ENCODE data around the gene LRG1. TPM values are rescaled to one million over a fixed set of nuclear protein-coding genes. Genes with fewer than 3 reads are reported as not detected.
"Not testable (repeated sequence)": the region's sequence is repeated elsewhere in the genome, so short reads cannot be mapped to it uniquely, and the experiment has no call there.

LRG1 gene
- total and polyA plus RNA-seq, 8 donors, result 2.1 to 23.3 (median 7.6) TPM; not detected in 1

- no peak for DNase-seq
- peaks cover 0 to 5% (median 0%) of the 10 kb centered on the region in 4 donors for H3K36me3 ChIP-seq
- no peak overlapping the region for H3K4me3 ChIP-seq
- H3K4me1 ChIP-seq, result peaks cover 0 to 13% (median 9%) of the 10 kb centered on the region in 4 donors
- H3K27me3 ChIP-seq, result peaks cover 0 to 3% (median 0%) of the 10 kb centered on the region in 3 donors
- WGBS, 5 donors, result 75 to 86% (median 80%) methylated on average over 12 to 15 of the region's 15 CpGs
- H3K27ac ChIP-seq, result no peak overlapping the region
- TF ChIP-seq POLR2A (IDR thresholded peaks at IDR 0.05) (no peak), POLR2AphosphoS5 (IDR thresholded peaks at IDR 0.05) (no peak), CTCF (IDR thresholded peaks at IDR 0.05) (no peak), EP300 (IDR thresholded peaks at IDR 0.05) (no peak)
- intact Hi-C loops (cut with DNase I; ENCODE audit: low total_unique reads), result no loop called here
- H3K9me3 ChIP-seq, result no peaks in the 10 kb centered on the region
Measured at GRCh38 chr19:4528843-4529242, 11.0 kb downstream of the LRG1 start.

- H3K4me3 ChIP-seq; H3K36me3 ChIP-seq; intact Hi-C loops (cut with DNase I; ENCODE audit: low total_unique reads); DNase-seq; H3K27ac ChIP-seq; H3K27me3 ChIP-seq; H3K9me3 ChIP-seq: not testable (repeated sequence)
- peaks cover 0 to 15% (median 11%) of the 10 kb centered on the region in 4 donors for H3K4me1 ChIP-seq
- 75 to 89% (median 82%) methylated on average over 8 of the region's 8 CpGs for WGBS, 5 donors
Measured at GRCh38 chr19:4527377-4527776, 12.5 kb downstream of the LRG1 start.

- Histone ChIP-seq H3K4me1 (peaks cover 0 to 6% (median 3%) of the 10 kb centered on the region in 4 donors), H3K36me3 (peaks cover 0 to 5% (median 0%) of the 10 kb centered on the region in 4 donors), H3K4me3 (no peak overlapping the region), H3K9me3 (no peaks in the 10 kb centered on the region), H3K27ac (no peak overlapping the region), H3K27me3 (peaks cover 0 to 9% (median 0%) of the 10 kb centered on the region in 3 donors)
- no peak for TF ChIP-seq EP300 (IDR thresholded peaks at IDR 0.05)
- TF ChIP-seq POLR2A (IDR thresholded peaks at IDR 0.05), result no peak
- no peak for TF ChIP-seq POLR2AphosphoS5 (IDR thresholded peaks at IDR 0.05)
- TF ChIP-seq CTCF (IDR thresholded peaks at IDR 0.05), result no peak
- WGBS, 5 donors, result 67 to 82% (median 80%) methylated on average over 21 to 23 of the region's 23 CpGs
- no peak for DNase-seq
- intact Hi-C loops (cut with DNase I; ENCODE audit: low total_unique reads), result no loop called here
Measured at GRCh38 chr19:4525563-4526002, 14.3 kb downstream of the LRG1 start.

- H3K4me3 ChIP-seq, result no peak overlapping the region
- H3K27ac ChIP-seq, result no peak overlapping the region
- peaks cover 0 to 5% (median 0%) of the 10 kb centered on the region in 4 donors for H3K36me3 ChIP-seq
- peak; percentile 63 to 67 for DNase-seq
- 71 to 78% (median 73%) methylated on average over 14 to 23 of the region's 23 CpGs for WGBS, 5 donors
- intact Hi-C loops (cut with DNase I; ENCODE audit: low total_unique reads), result no loop called here
- H3K9me3 ChIP-seq, result no peaks in the 10 kb centered on the region
- TF ChIP-seq POLR2AphosphoS5 (IDR thresholded peaks at IDR 0.05) (no peak), POLR2A (IDR thresholded peaks at IDR 0.05) (no peak), CTCF (IDR thresholded peaks at IDR 0.05) (peak in 5 of 7 experiments; percentile 19 to 65 (median 60)), EP300 (IDR thresholded peaks at IDR 0.05) (no peak)
- peaks cover 0 to 7% (median 3%) of the 10 kb centered on the region in 4 donors for H3K4me1 ChIP-seq
- peaks cover 0 to 6% (median 0%) of the 10 kb centered on the region in 3 donors for H3K27me3 ChIP-seq
Measured at GRCh38 chr19:4524808-4525562, 14.9 kb downstream of the LRG1 start.
